Measurements from ENCODE around the gene KRT25. TPM values are rescaled to one million over a fixed set of nuclear protein-coding genes. Genes with fewer than 3 reads are reported as not detected.

Gene KRT25
- total RNA-seq, 1 experiment from 2014 or later, result not detected

DNA sequence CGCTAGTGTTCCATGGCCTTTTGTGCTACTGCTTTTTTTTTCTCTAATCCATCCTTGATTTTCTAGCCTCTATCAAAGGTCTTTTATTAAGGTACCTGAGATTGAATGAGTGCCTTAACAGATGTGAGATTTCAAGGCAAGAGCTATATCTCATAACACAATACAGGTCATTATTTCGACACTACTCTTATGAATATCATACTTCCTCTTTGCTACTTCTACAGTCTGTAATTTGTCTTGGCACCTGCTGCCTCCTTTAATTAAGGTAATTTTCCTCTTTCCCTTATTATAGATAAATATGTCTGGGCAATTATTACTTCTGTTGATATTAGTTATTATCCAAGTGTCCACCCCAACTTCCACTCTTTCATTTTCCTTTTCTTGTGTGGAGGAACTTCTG lies 39.3 kb upstream of the KRT25 start:
- Histone ChIP-seq H4K20me1 (ENCODE audit: insufficient read depth) (no peaks in the 10 kb centered on the region), H3K9ac (ENCODE audit: low read length) (no peak overlapping the region), H3K4me2 (ENCODE audit: low read length) (no peak overlapping the region), H3K27me3 (ENCODE audit: insufficient read depth, low read length) (no peaks in the 10 kb centered on the region), H3K27ac (ENCODE audit: low read depth, low read length) (no peak overlapping the region), H2AFZ (ENCODE audit: low read depth, low read length, poor library complexity, severe bottlenecking) (no peak overlapping the region), H3K79me2 (ENCODE audit: insufficient read depth, low read length) (no peaks in the 10 kb centered on the region), H3K4me1 (ENCODE audit: control insufficient read depth in 1 of 2, insufficient read depth in 2 of 2, low read length in 2 of 2) (no peaks in the 10 kb centered on the region), H3K36me3 (ENCODE audit: control insufficient read depth in 1 of 2, insufficient read depth in 2 of 2, low read length in 2 of 2) (no peaks in the 10 kb centered on the region), H3K9me3 (ENCODE audit: control insufficient read depth in 1 of 2, insufficient read depth in 1 of 2, low read depth in 1 of 2, low read length in 2 of 2) (no peaks in the 10 kb centered on the region), H3K9me2 (ENCODE audit: insufficient read depth) (no peaks in the 10 kb centered on the region), H3K4me3 (replicated peaks in 1 of 2; ENCODE audit: low read depth in 1 of 2, low read length in 2 of 2) (no peak overlapping the region)
- ChIA-PET CTCF (no interaction called here), POLR2A (no interaction called here), RAD21 (ENCODE audit: low non-redundant PET in 1 of 2, low total read pairs in 2 of 2, uncharacterized antibody in 2 of 2, unreplicated experiment in 2 of 2) (no interaction called here)
- ATAC-seq, result no peak
- no peak for TF ChIP-seq SRF (IDR thresholded peaks at IDR 0.05; ENCODE audit: low read depth)
- TF ChIP-seq FOSL1 (IDR thresholded peaks at IDR 0.05; ENCODE audit: low read depth), result no peak
- no peak for TF ChIP-seq EZH2 (IDR thresholded peaks at IDR 0.05)
- no peak for TF ChIP-seq SP1 (IDR thresholded peaks at IDR 0.05; ENCODE audit: low read depth)
- no peak for TF ChIP-seq ELF1 (IDR thresholded peaks at IDR 0.05; ENCODE audit: borderline replicate concordance, low read depth)
- no peak for TF ChIP-seq ZFX (IDR thresholded peaks at IDR 0.05)
- TF ChIP-seq POLR2AphosphoS5 (IDR thresholded peaks at IDR 0.05; ENCODE audit: low read depth, low read length), result no peak
- no peak for TF ChIP-seq ZBTB33 (IDR thresholded peaks at IDR 0.05; ENCODE audit: extremely low read depth, insufficient replicate concordance, low read length)
- no peak for TF ChIP-seq MAX (IDR thresholded peaks at IDR 0.05)
- TF ChIP-seq CEBPB (IDR thresholded peaks at IDR 0.05; ENCODE audit: low read depth), result no peak
- TF ChIP-seq CBX3 (IDR thresholded peaks at IDR 0.05; ENCODE audit: low read depth), result no peak
- no peak for TF ChIP-seq ATF3 (IDR thresholded peaks at IDR 0.05)
- TF ChIP-seq RAD21 (IDR thresholded peaks at IDR 0.05; ENCODE audit: low read depth), result no peak
- TF ChIP-seq TCF7L2 (IDR thresholded peaks at IDR 0.05; ENCODE audit: borderline replicate concordance, extremely low read depth, insufficient read depth, insufficient read length), result no peak
- no peak for DNase-seq (ENCODE audit: low read depth, low spot score)
- no TSS peak for BruUV-seq (replicated peaks)
- intact Hi-C loops (cut with micrococcal nuclease), result no loop called here

Data from HCT116 (cell line).